MM.1S (cell line): ENCODE measurements around the gene ABCB8.

ENCODE experiments used
- DNase-seq: peaks from one replicate; pipeline ENCODE4 v3.0.0-alpha.2; 2015
- H2AFZ ChIP-seq: fragments of 300-600 bp; sonication (generic); 2 replicates; pipeline ENCODE4 v1.6.0; 2016; ENCODE audit warnings: antibody characterized with exemption, low read length
- H3F3A ChIP-seq: fragments of 300-600 bp; sonication (generic); 2 replicates; pipeline ENCODE4 v1.6.1; 2016; ENCODE audit warnings: mild to moderate bottlenecking, antibody characterized with exemption, low read length, moderate library complexity, mixed read lengths; ENCODE audit not compliant: insufficient read depth
- H3K27ac ChIP-seq: fragments of 300-600 bp; sonication (generic); 2 replicates; pipeline ENCODE4 v1.5.1; 2016; ENCODE audit warnings: mild to moderate bottlenecking, low read length
- H3K27me3 ChIP-seq: fragments of 300-600 bp; sonication (generic); replicated peaks from 2 replicates; pipeline ENCODE4 v1.6.0; 2016; ENCODE audit warnings: low read length; ENCODE audit not compliant: insufficient read depth
- H3K36me3 ChIP-seq: fragments of 300-600 bp; sonication (generic); replicated peaks from 2 replicates; pipeline ENCODE4 v1.6.1; 2016; ENCODE audit warnings: mild to moderate bottlenecking, low read length, mixed read lengths; ENCODE audit not compliant: insufficient read depth
- H3K4me1 ChIP-seq: fragments of 300-600 bp; sonication (generic); 2 replicates; pipeline ENCODE4 v1.6.1; 2016; ENCODE audit warnings: low read length, mixed read lengths
- H3K4me2 ChIP-seq: fragments of 300-600 bp; sonication (generic); 2 replicates; pipeline ENCODE4 v1.6.0; 2016; ENCODE audit warnings: low read depth, low read length
- H3K4me3 ChIP-seq: fragments of 300-600 bp; sonication (generic); 2 replicates; pipeline ENCODE4 v1.5.1; 2016; ENCODE audit warnings: low read length, mixed read lengths
- H3K79me2 ChIP-seq: fragments of 300-600 bp; sonication (generic); 2 replicates; pipeline ENCODE4 v1.6.1; 2016; ENCODE audit warnings: mixed run types, low read length, mixed read lengths
- H3K9ac ChIP-seq: fragments of 300-600 bp; sonication (generic); 2 replicates; pipeline ENCODE4 v1.6.1; 2016; ENCODE audit warnings: low read length, mixed read lengths
- H3K9me2 ChIP-seq: fragments of 300-600 bp; sonication (generic); replicated peaks from 2 replicates; pipeline ENCODE4 v1.6.1; 2016; ENCODE audit warnings: mild to moderate bottlenecking, low read length, mixed read lengths; ENCODE audit not compliant: insufficient read depth
- H3K9me3 ChIP-seq: fragments of 300-600 bp; sonication (generic); replicated peaks from 2 replicates; pipeline ENCODE4 v1.6.1; 2016; ENCODE audit warnings: mild to moderate bottlenecking, low read length, mixed read lengths; ENCODE audit not compliant: insufficient read depth
- H4K20me1 ChIP-seq: fragments of 300-600 bp; sonication (generic); 2 replicates; pipeline ENCODE4 v1.6.1; 2016; ENCODE audit warnings: mild to moderate bottlenecking, low read length, moderate library complexity, mixed read lengths; ENCODE audit not compliant: insufficient read depth
- EZH2 ChIP-seq: fragments of 300-600 bp; sonication (generic); optimal IDR thresholded peaks from 2 replicates; pipeline ENCODE3; 2017; ENCODE audit warnings: low read depth, mild to moderate bottlenecking, antibody characterized with exemption, low read length, mixed read lengths
- EZH2phosphoT487 ChIP-seq: fragments of 300-600 bp; sonication (generic); IDR thresholded peaks from 2 replicates; pipeline ENCODE4 v1.6.1; 2018; ENCODE audit warnings: antibody characterized with exemption, low read length
- TF ChIP-seq, protein P1 (sequence below): fragments of 300-600 bp; sonication (generic); IDR thresholded peaks from 2 replicates; pipeline ENCODE4 v1.5.1; 2016; ENCODE audit warnings: antibody characterized with exemption, low read length, mixed read lengths

ABCB8 gene

DNA sequence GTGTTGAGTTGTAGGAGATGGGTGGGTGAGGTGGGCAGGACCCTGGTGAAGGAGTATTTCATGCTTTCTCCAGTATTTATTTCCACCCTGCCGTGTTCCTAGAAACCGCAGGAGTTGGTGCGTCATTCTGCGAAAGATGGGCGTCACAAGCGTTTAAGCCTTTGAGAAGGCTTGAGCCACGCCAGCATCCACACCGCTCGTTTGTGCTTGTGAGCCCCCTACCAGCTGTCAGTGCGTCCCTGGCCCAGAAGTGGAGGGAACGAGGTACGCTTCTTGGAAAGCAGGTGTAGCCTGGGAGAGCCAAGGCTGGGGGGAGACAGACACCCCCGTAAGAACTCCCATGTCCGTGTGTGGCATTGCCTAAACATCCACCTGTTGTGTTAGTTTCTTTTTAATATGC lies 63.7 kb downstream of the ABCB8 start:
- peaks cover 16% of the 10 kb centered on the region; the same call in 1 of the 2 replicates for H4K20me1 ChIP-seq

DNA sequence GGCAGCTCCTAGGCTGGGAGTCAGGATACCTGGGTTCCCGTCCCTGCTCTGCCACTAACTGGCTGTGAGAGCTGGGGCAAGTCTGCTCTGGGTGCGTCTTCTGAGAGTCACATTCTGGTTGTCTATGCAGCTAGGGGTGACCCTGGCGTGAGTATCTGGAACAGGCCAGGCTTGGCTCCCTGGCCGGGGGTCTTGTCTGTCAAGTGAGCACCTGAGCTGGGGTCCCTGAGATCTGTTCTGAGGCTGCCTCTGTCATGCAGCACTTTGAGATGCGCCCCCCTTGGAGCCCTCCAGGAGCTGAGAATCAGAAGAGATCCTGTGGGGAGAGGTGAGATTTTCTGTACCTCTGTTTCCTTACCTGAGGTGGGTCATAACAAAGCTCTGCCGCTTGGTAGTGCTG lies 65.5 kb downstream of the ABCB8 start:
- Histone ChIP-seq H3K9ac (no peak overlapping the region), H3F3A (no peaks in the 10 kb centered on the region), H4K20me1 (peaks cover 16% of the 10 kb centered on the region; the same call in 1 of the 2 replicates), H3K9me3 (no peaks in the 10 kb centered on the region), H3K9me2 (no peaks in the 10 kb centered on the region), H3K27me3 (no peaks in the 10 kb centered on the region), H3K27ac (no peak overlapping the region), H3K36me3 (no peaks in the 10 kb centered on the region), H3K4me1 (no peaks in the 10 kb centered on the region), H3K4me2 (no peak overlapping the region), H3K4me3 (no peak overlapping the region), H3K79me2 (peaks cover 97% of the 10 kb centered on the region), H2AFZ (no peak overlapping the region)
- TF ChIP-seq EZH2 (no peak), EZH2phosphoT487 (no peak)
- TF ChIP-seq, protein P1, sequence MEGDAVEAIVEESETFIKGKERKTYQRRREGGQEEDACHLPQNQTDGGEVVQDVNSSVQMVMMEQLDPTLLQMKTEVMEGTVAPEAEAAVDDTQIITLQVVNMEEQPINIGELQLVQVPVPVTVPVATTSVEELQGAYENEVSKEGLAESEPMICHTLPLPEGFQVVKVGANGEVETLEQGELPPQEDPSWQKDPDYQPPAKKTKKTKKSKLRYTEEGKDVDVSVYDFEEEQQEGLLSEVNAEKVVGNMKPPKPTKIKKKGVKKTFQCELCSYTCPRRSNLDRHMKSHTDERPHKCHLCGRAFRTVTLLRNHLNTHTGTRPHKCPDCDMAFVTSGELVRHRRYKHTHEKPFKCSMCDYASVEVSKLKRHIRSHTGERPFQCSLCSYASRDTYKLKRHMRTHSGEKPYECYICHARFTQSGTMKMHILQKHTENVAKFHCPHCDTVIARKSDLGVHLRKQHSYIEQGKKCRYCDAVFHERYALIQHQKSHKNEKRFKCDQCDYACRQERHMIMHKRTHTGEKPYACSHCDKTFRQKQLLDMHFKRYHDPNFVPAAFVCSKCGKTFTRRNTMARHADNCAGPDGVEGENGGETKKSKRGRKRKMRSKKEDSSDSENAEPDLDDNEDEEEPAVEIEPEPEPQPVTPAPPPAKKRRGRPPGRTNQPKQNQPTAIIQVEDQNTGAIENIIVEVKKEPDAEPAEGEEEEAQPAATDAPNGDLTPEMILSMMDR, result no peak
- DNase-seq, result no peak

More for the DNA sequence above, 63.7 kb downstream of the ABCB8 start:
- H3K79me2 ChIP-seq, result peaks cover 98% of the 10 kb centered on the region
- H2AFZ ChIP-seq, result no peak overlapping the region
- no peaks in the 10 kb centered on the region for H3K9me3 ChIP-seq
- no peak overlapping the region for H3K9ac ChIP-seq
- no peak overlapping the region for H3K27ac ChIP-seq
- H3K36me3 ChIP-seq, result no peaks in the 10 kb centered on the region
- H3K4me2 ChIP-seq, result no peak overlapping the region
- peaks cover 10% of the 10 kb centered on the region for H3F3A ChIP-seq
- no peak overlapping the region for H3K4me3 ChIP-seq
- no peaks in the 10 kb centered on the region for H3K9me2 ChIP-seq
- DNase-seq, result no peak
- no peaks in the 10 kb centered on the region for H3K27me3 ChIP-seq
- TF ChIP-seq EZH2 (no peak), EZH2phosphoT487 (no peak)
- TF ChIP-seq, protein P1, result no peak
- H3K4me1 ChIP-seq, result 0 out of 2 replicates have a peak, but pooled peaks cover 3% of the 10 kb centered on the region

DNA sequence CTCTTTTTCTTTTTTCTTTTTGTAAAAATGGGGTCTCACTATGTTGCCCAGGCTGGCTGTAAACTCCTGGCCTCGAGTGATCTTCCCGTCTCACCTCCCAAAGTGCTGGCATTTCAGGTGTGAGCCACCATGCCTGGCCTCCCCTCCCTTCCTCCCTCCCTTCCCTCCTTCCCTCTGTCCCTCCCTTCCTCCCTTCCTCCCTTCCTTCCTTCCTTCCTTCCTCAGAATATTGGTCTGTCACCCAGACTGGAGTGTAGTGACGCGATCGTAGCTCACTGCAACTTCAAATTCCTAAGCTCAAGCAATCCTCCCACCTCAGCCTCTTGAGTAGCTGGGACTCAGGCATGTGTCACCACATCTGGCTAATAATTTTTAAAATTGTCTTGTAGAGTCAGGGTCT lies 66.4 kb downstream of the ABCB8 start:
- Histone ChIP-seq H3K9me2 (no peaks in the 10 kb centered on the region), H3K4me3 (no peak overlapping the region), H3K9ac (no peak overlapping the region), H3K27ac (no peak overlapping the region), H3K27me3 (no peaks in the 10 kb centered on the region), H3K9me3 (no peaks in the 10 kb centered on the region), H3K4me2 (no peak overlapping the region), H3K4me1 (no peaks in the 10 kb centered on the region), H3K36me3 (no peaks in the 10 kb centered on the region), H4K20me1 (peaks cover 15% of the 10 kb centered on the region; the same call in 1 of the 2 replicates), H3K79me2 (peaks cover 95% of the 10 kb centered on the region), H3F3A (no peaks in the 10 kb centered on the region), H2AFZ (no peak overlapping the region)
- DNase-seq, result no peak
- no peak for TF ChIP-seq EZH2

DNA sequence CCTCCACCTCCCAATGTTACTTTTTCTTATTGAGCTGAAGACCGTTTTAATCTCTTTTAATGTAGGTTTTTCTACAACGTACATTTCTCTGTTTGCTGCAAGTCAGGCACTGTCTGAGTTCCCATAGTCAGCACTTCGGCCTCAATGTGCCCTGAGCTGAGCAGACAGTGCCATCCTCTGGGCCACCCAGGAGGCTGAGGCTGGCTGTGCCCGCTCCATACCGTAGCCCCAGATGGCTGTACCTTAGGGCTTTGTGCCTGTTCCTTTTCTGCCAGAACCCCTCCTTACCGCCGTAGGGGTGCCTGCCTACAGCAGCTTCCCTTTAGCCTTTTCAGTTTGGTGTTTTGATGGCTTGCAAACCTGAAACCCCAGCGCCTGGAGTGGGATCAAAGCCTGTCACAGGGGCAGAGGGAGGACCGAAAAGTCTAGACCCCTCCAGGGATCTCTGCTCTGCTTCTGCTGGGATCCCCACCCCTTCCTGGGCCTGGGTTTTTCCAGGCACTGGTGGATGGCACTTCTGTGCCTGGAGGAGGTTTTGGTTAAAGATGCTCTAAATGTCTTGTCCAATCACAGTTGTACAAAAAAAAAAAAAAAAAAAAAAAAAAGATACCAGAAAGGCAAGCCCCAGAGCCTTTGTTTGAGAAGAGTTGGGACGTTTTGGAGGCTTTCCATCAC lies 67.0 kb downstream of the ABCB8 start:
- Histone ChIP-seq H3K27me3 (no peaks in the 10 kb centered on the region), H3K79me2 (peaks cover 95% of the 10 kb centered on the region), H3F3A (no peaks in the 10 kb centered on the region), H3K4me2 (no peak overlapping the region), H4K20me1 (0 out of 2 replicates have a peak, but pooled peaks cover 13% of the 10 kb centered on the region), H3K9me2 (no peaks in the 10 kb centered on the region), H3K36me3 (no peaks in the 10 kb centered on the region), H3K9ac (no peak overlapping the region), H3K4me1 (no peaks in the 10 kb centered on the region), H3K9me3 (no peaks in the 10 kb centered on the region), H3K4me3 (no peak overlapping the region), H2AFZ (no peak overlapping the region), H3K27ac (no peak overlapping the region)
- no peak for DNase-seq
- TF ChIP-seq EZH2phosphoT487, result no peak
- no peak for TF ChIP-seq EZH2
- TF ChIP-seq, protein P1, result no peak
